H1 (cell line): ENCODE data around the gene LEMD1. TPM values are rescaled to one million over a fixed set of nuclear protein-coding genes. Genes with fewer than 3 reads are reported as not detected.

Experiments used
- CTCF ChIA-PET: fragments of 300-600 bp; sonication (Branson Sonifier 250); formaldehyde crosslinking; loops from one replicate; lab custom pipeline; 2021; ENCODE audit not compliant: partially characterized antibody; lab: Charles Lee
- POLR2A ChIA-PET: fragments of 300-600 bp; sonication (Branson Sonifier 250); formaldehyde crosslinking; loops from one replicate; lab custom pipeline; 2021; ENCODE audit warnings: inconsistent platforms; ENCODE audit not compliant: partially characterized antibody; lab: Charles Lee
- DNase-seq, 2 experiments: peaks; one replicate each; pipeline versions ENCODE4 v3.0.0 to v3.0.0-alpha.2; 2010 to 2022; ENCODE audit warnings: low spot score in 2 of 2, low read depth in 1 of 2, mixed read lengths in 1 of 2
- FAIRE-seq: peaks from 2 replicates; lab custom pipeline; 2011; peaks lifted over from hg19 to GRCh38; lab: Jason Lieb, UNC
- H2AFZ ChIP-seq: 2 replicates; pipeline ENCODE4 v1.8.1; 2012; ENCODE audit warnings: low read length, inconsistent platforms
- H2AK5ac ChIP-seq: 2 replicates; pipeline ENCODE4 v1.6.1; 2013; ENCODE audit warnings: low read depth, low read length
- H2BK120ac ChIP-seq: replicated peaks from 2 replicates; pipeline ENCODE3; 2013; ENCODE audit warnings: low read depth, low read length, inconsistent platforms
- H2BK12ac ChIP-seq: 2 replicates; pipeline ENCODE4 v1.6.1; 2013; ENCODE audit warnings: low read depth, low read length
- H2BK15ac ChIP-seq: 2 replicates; pipeline ENCODE4 v1.6.1; 2013; ENCODE audit warnings: low read length
- H2BK20ac ChIP-seq: 2 replicates; pipeline ENCODE4 v1.6.1; 2013; ENCODE audit warnings: low read length
- H2BK5ac ChIP-seq: 2 replicates; pipeline ENCODE4 v1.6.1; 2013; ENCODE audit warnings: low read depth, low read length
- H3K14ac ChIP-seq: 2 replicates; pipeline ENCODE4 v1.6.1; 2013; ENCODE audit warnings: inconsistent platforms; ENCODE audit not compliant: insufficient read length
- H3K18ac ChIP-seq: 2 replicates; pipeline ENCODE4 v1.6.1; 2013; ENCODE audit warnings: low read length; ENCODE audit errors: extremely low read depth
- H3K23ac ChIP-seq: 2 replicates; pipeline ENCODE4 v1.6.1; 2013; ENCODE audit warnings: inconsistent platforms; ENCODE audit not compliant: insufficient read length
- H3K23me2 ChIP-seq: 2 replicates; pipeline ENCODE4 v1.6.1; 2013; ENCODE audit warnings: low read depth, low read length
- H3K27ac ChIP-seq: 2 replicates; pipeline ENCODE4 v1.6.1; 2011; ENCODE audit warnings: low read depth, low read length, inconsistent platforms
- H3K27me3 ChIP-seq, 4 experiments: replicated peaks in 1 of 4; 1 replicate in 1 of 4; 2 replicates in 3 of 4; pipeline versions ENCODE4 v1.6.1 to v1.8.1; 2011 to 2013; ENCODE audit warnings: low read length in 3 of 4, mild to moderate bottlenecking in 3 of 4, inconsistent platforms in 2 of 4, mixed read lengths in 2 of 4, moderate library complexity in 1 of 4; ENCODE audit not compliant: control insufficient read depth in 3 of 4, insufficient read depth in 3 of 4; ENCODE audit errors: extremely low read depth in 1 of 4
- H3K36me3 ChIP-seq, 4 experiments: 2 replicates each; pipeline versions ENCODE4 v1.6.1 to v1.8.1; 2011 to 2013; ENCODE audit warnings: mild to moderate bottlenecking in 4 of 4, low read length in 3 of 4, moderate library complexity in 2 of 4, control low read depth in 1 of 4, inconsistent platforms in 1 of 4; ENCODE audit not compliant: insufficient read depth in 4 of 4, control insufficient read depth in 2 of 4
- H3K4ac ChIP-seq: replicated peaks from 2 replicates; pipeline ENCODE3; 2013; ENCODE audit warnings: low read length, low read depth, mixed read lengths, inconsistent platforms; ENCODE audit not compliant: insufficient read length
- H3K4me1 ChIP-seq, 4 experiments: replicated peaks in 1 of 4; 1 replicate in 1 of 4; 2 replicates in 3 of 4; pipeline versions ENCODE4 v1.6.1 to v1.8.1; 2011 to 2013; ENCODE audit warnings: low read length in 3 of 4, inconsistent platforms in 2 of 4, mixed read lengths in 1 of 4; ENCODE audit not compliant: insufficient read depth in 4 of 4, control insufficient read depth in 3 of 4
- H3K4me2 ChIP-seq, 2 experiments: 2 replicates each; pipeline versions ENCODE4 v1.6.1 to v1.8.1; 2011 to 2013; ENCODE audit warnings: low read depth in 2 of 2, low read length in 2 of 2, control low read depth in 1 of 2, inconsistent platforms in 1 of 2, mild to moderate bottlenecking in 1 of 2; ENCODE audit not compliant: insufficient read depth in 1 of 2
- H3K4me3 ChIP-seq, 4 experiments: fragments of 200-600, 300-600 bp in 1 of 4; sonication (generic), shearing (Covaris generic), sonication (Bioruptor Twin) in 1 of 4; 2 replicates each; pipeline versions ENCODE4 v1.5.1 to v1.8.1; 2011 to 2016; ENCODE audit warnings: low read length in 4 of 4, low read depth in 3 of 4, control low read depth in 2 of 4, inconsistent platforms in 2 of 4, mild to moderate bottlenecking in 2 of 4, mixed read lengths in 1 of 4, moderate library complexity in 1 of 4; ENCODE audit not compliant: insufficient read depth in 2 of 4; ENCODE audit errors: extremely low read depth in 1 of 4
- H3K56ac ChIP-seq: replicated peaks from 2 replicates; pipeline ENCODE3; 2013; ENCODE audit warnings: low read depth, mild to moderate bottlenecking, mixed read lengths, low read length, inconsistent platforms; ENCODE audit not compliant: insufficient read length
- H3K79me1 ChIP-seq: 2 replicates; pipeline ENCODE4 v1.6.1; 2013; ENCODE audit warnings: low read depth, low read length, control low read depth
- H3K79me2 ChIP-seq, 2 experiments: 2 replicates each; pipeline versions ENCODE4 v1.6.1 to v1.8.1; 2012 to 2013; ENCODE audit warnings: low read length in 2 of 2, mild to moderate bottlenecking in 2 of 2, inconsistent platforms in 1 of 2; ENCODE audit not compliant: insufficient read depth in 2 of 2, control insufficient read depth in 1 of 2
- H3K9ac ChIP-seq, 4 experiments: replicated peaks in 1 of 4; 1 replicate in 1 of 4; 2 replicates in 3 of 4; pipeline versions ENCODE4 v1.6.1 to v1.8.1; 2011 to 2013; ENCODE audit warnings: low read depth in 3 of 4, low read length in 3 of 4, control low read depth in 2 of 4, mild to moderate bottlenecking in 2 of 4, moderate library complexity in 2 of 4, inconsistent platforms in 1 of 4; ENCODE audit errors: extremely low read depth in 1 of 4
- H3K9me3 ChIP-seq, 2 experiments: 2 replicates each; pipeline versions ENCODE4 v1.6.1 to v1.8.1; 2012 to 2013; ENCODE audit warnings: mild to moderate bottlenecking in 2 of 2, moderate library complexity in 2 of 2, control low read depth in 1 of 2, inconsistent platforms in 1 of 2, low read depth in 1 of 2, low read length in 1 of 2, mixed read lengths in 1 of 2; ENCODE audit not compliant: insufficient read depth in 2 of 2
- H4K20me1 ChIP-seq, 2 experiments: replicated peaks in 1 of 2; 2 replicates each; pipeline versions ENCODE3 to v1.8.1; 2011 to 2013; ENCODE audit warnings: inconsistent platforms in 2 of 2, low read length in 2 of 2, mild to moderate bottlenecking in 1 of 2; ENCODE audit not compliant: insufficient read depth in 2 of 2, control insufficient read depth in 1 of 2
- H4K5ac ChIP-seq: 2 replicates; pipeline ENCODE4 v1.6.1; 2013; ENCODE audit warnings: low read length, low read depth, mixed read lengths, inconsistent platforms; ENCODE audit not compliant: insufficient read length
- H4K8ac ChIP-seq: 2 replicates; pipeline ENCODE4 v1.8.0; 2013; ENCODE audit warnings: mild to moderate bottlenecking, moderate library complexity, low read length, inconsistent platforms; ENCODE audit not compliant: insufficient read depth; ENCODE audit errors: extremely low read depth
- H4K91ac ChIP-seq: replicated peaks from 2 replicates; pipeline ENCODE3; 2013; ENCODE audit warnings: low read length, mixed read lengths, inconsistent platforms; ENCODE audit not compliant: insufficient read length
- ASH2L ChIP-seq: fragments of 200-600, 300-600 bp; sonication (generic); IDR thresholded peaks from one replicate; pipeline ENCODE4 v1.7.1; 2017; ENCODE audit warnings: low read length
- CHD1 ChIP-seq: IDR thresholded peaks from 2 replicates; pipeline ENCODE4 v1.6.1; 2012; ENCODE audit warnings: low read depth, low read length, improper control_type of control experiment
- HDAC6 ChIP-seq: IDR thresholded peaks from one replicate; pipeline ENCODE4 v1.7.1; 2012; ENCODE audit warnings: low read depth, mild to moderate bottlenecking, inconsistent platforms, low read length, moderate library complexity
- KDM1A ChIP-seq: fragments of 200-600, 300-600 bp; sonication (generic); IDR thresholded peaks from 2 replicates; pipeline ENCODE4 v1.7.1; 2016; ENCODE audit warnings: mild to moderate bottlenecking, low read length, borderline replicate concordance
- KDM5A ChIP-seq: fragments of 200-600 bp; IDR thresholded peaks from 2 replicates; pipeline ENCODE4 v1.7.1; 2012; ENCODE audit warnings: mild to moderate bottlenecking, low read length, inconsistent platforms, mixed read lengths
- MAFK ChIP-seq: IDR thresholded peaks from 2 replicates; pipeline ENCODE4 v1.6.1; 2012; ENCODE audit warnings: low read depth, mild to moderate bottlenecking, improper control_type of control experiment, low read length
- PHF8 ChIP-seq: fragments of 200-600 bp; sonication (generic); conservative IDR thresholded peaks from 2 replicates; pipeline ENCODE4 v1.7.1; 2012; ENCODE audit warnings: low read depth, mild to moderate bottlenecking, inconsistent platforms, low read length, moderate library complexity
- POLR2A ChIP-seq, 2 experiments: IDR thresholded peaks; 1 replicate in 1 of 2; 2 replicates in 1 of 2; pipeline ENCODE4 v1.6.1; 2011; ENCODE audit warnings: low read depth in 2 of 2, low read length in 2 of 2, mild to moderate bottlenecking in 2 of 2; ENCODE audit errors: control extremely low read depth in 1 of 2
- RFX5 ChIP-seq: IDR thresholded peaks from 2 replicates; pipeline ENCODE4 v1.6.1; 2011; ENCODE audit warnings: low read depth, low read length, improper control_type of control experiment, borderline replicate concordance
- SUZ12 ChIP-seq: fragments of 200-600 bp; sonication (generic); IDR thresholded peaks from 2 replicates; pipeline ENCODE4 v1.6.1; 2012; ENCODE audit warnings: mild to moderate bottlenecking, inconsistent platforms, low read length, moderate library complexity, mixed read lengths
- TAF1 ChIP-seq: IDR thresholded peaks from 2 replicates; pipeline ENCODE4 v1.6.1; 2011; ENCODE audit warnings: mild to moderate bottlenecking, low read depth, low read length
- TBP ChIP-seq: IDR thresholded peaks from 2 replicates; pipeline ENCODE4 v1.6.1; 2011; ENCODE audit warnings: low read depth, low read length, improper control_type of control experiment
- YY1 ChIP-seq: IDR thresholded peaks from 2 replicates; pipeline ENCODE4 v1.6.1; 2011; ENCODE audit warnings: low read depth, mild to moderate bottlenecking, low read length
- WGBS, 2 experiments: shearing (Covaris generic) in 1 of 2; methylation state at CpG; one replicate each; pipeline versions ENCODE4 v1.1.6 to v1.1.7; 2013 to 2015; ENCODE audit warnings: low lambda C conversion rate in 2 of 2, mixed read lengths in 2 of 2, inconsistent platforms in 1 of 2, low coverage in 1 of 2, missing lambda C conversion rate in 1 of 2; ENCODE audit not compliant: insufficient replicate concordance in 2 of 2, insufficient coverage in 1 of 2, insufficient read length in 1 of 2; ENCODE audit errors: extremely low coverage in 1 of 2, missing lambda C conversion rate in 1 of 2; 5-methylcytosine and 5-hydroxymethylcytosine counted together
- polyA plus RNA-seq, 7 experiments: library from polyadenylated mRNA; depleted of rRNA in 3 of 7; stranded (reverse) in 5 of 7; unstranded in 2 of 7; fragments of >200 nt in 5 of 7; fragments of 200-250 nt in 2 of 7; gene quantifications; 1 replicate in 5 of 7; 2 replicates in 1 of 7; 4 replicates in 1 of 7; pipeline versions ENCODE4 v1.2.1 to v1.2.3, GENCODE V29; 2011 to 2013; ENCODE audit warnings: missing spikeins in 2 of 7, mixed read lengths in 2 of 7
- total RNA-seq: library from RNA; stranded (reverse); fragmentation: NEBNext Ultra II Directional; extraction: Animal tissue kit (Norgen Biotek cat#: 25700); gene quantifications from 2 replicates; pipeline ENCODE4 v1.2.1, GENCODE V29; 2021
- TF ChIP-seq, protein P1 (sequence below): IDR thresholded peaks from 2 replicates; pipeline ENCODE4 v1.6.1; 2012; ENCODE audit warnings: low read length, inconsistent platforms

Gene LEMD1
- total and polyA plus RNA-seq, 2 of the 8 experiments (the other 6 are each of a cell fraction or from before 2014, with no cell fraction given): 10.0 to 10.5 TPM

DNA sequence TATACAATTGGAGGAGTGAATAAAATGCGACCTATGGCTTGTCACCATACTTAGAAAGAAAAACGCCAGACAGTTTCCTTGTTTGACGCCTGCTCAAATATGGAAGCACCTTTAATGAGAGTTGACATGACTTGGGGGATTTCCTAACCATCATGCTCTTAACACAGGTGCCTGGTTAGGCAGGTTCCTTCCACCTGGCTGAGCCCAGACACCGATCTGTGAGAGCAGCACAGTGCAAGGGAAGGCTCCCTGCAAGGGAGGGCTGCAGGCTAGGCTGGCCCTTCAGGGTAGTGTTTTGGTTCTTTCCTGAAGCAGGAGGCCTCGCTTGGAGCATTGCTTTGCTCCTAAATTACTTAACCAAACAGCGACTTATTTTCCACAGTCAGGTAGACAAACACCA is 40.6 kb downstream of the LEMD1 start:
- POLR2A ChIA-PET: interaction anchor here (1.2 kb wide), 1 partner anchor 35 kb away, joined by 3 read pairs; no protein-coding TSS in a partner anchor
- FAIRE-seq: no peak
- TF ChIP-seq MAFK (no peak), RFX5 (no peak), SUZ12 (no peak), ASH2L (no peak), TAF1 (no peak), POLR2A (IDR thresholded peaks at IDR 0.05; ENCODE audit: control extremely low read depth in 1 of 2, low read depth in 2 of 2, low read length in 2 of 2) (no peak), HDAC6 (no peak), PHF8 (no peak), YY1 (no peak), CHD1 (no peak), KDM5A (no peak), TBP (no peak), KDM1A (no peak)
- TF ChIP-seq, protein P1, sequence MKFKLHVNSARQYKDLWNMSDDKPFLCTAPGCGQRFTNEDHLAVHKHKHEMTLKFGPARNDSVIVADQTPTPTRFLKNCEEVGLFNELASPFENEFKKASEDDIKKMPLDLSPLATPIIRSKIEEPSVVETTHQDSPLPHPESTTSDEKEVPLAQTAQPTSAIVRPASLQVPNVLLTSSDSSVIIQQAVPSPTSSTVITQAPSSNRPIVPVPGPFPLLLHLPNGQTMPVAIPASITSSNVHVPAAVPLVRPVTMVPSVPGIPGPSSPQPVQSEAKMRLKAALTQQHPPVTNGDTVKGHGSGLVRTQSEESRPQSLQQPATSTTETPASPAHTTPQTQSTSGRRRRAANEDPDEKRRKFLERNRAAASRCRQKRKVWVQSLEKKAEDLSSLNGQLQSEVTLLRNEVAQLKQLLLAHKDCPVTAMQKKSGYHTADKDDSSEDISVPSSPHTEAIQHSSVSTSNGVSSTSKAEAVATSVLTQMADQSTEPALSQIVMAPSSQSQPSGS: no peak

More for the DNA sequence above, 40.6 kb downstream of the LEMD1 start:
- Histone ChIP-seq H3K4me2 (no peak overlapping the region), H3K79me2 (no peaks in the 10 kb centered on the region), H3K18ac (no peak overlapping the region), H3K23me2 (no peaks in the 10 kb centered on the region), H4K8ac (peak overlapping the region; percentile 57), H2BK12ac (peak overlapping the region; percentile 33; the same call in 1 of the 2 replicates), H3K36me3 (no peaks in the 10 kb centered on the region), H4K20me1 (no peaks in the 10 kb centered on the region), H3K23ac (no peak overlapping the region), H2BK15ac (no peak overlapping the region), H3K4me3 (no peak overlapping the region), H4K91ac (peak overlapping the region; percentile 66), H2BK20ac (no peak overlapping the region), H3K79me1 (no peaks in the 10 kb centered on the region), H3K56ac (no peak overlapping the region), H3K4me1 (peaks cover 0 to 3% (median under 1%) of the 10 kb centered on the region in 4 experiments; a peak in 2 of 7 replicates), H2BK120ac (no peak overlapping the region), H3K9me3 (no peaks in the 10 kb centered on the region), H2AK5ac (no peak overlapping the region), H3K27me3 (no peaks in the 10 kb centered on the region), H3K9ac (no peak overlapping the region), H3K27ac (no peak overlapping the region), H2BK5ac (no peak overlapping the region), H2AFZ (no peak overlapping the region), H3K14ac (no peak overlapping the region), H3K4ac (no peak overlapping the region), H4K5ac (no peak overlapping the region)
- DNase-seq: peak in 1 of 2 experiments; percentile 36
- CTCF ChIA-PET: interaction anchor here (0.8 to 10.5 kb wide), 13 partner anchors 15 to 202 kb away, joined by 3 to 76 read pairs (median 4); no protein-coding TSS in a partner anchor
- WGBS, 2 experiments: 91% methylated on average over 6 of the region's 6 CpGs; no CpG with 5 or more reads in 1 of the 2 experiments
